Naive B cell (primary cell): ENCODE results near the gene ERCC1. TPM values are rescaled to one million over a fixed set of nuclear protein-coding genes. Genes with fewer than 3 reads are reported as not detected.
A peak's percentile ranks its signal among the peaks of the same experiment; 100 is the strongest.
"Not testable (repeated sequence)": the region's sequence is repeated elsewhere in the genome, so short reads cannot be mapped to it uniquely, and the experiment has no call there.

Source experiments
- ATAC-seq, 2 donors: fragments of 150-1000 bp; cut with Tn5 transposase; 2 replicates each; pipeline ENCODE4 v1.10.0; 2021; ENCODE audit warnings: low read depth in 2 of 2, mild to moderate bottlenecking in 2 of 2, moderate library complexity in 2 of 2
- DNase-seq: peaks from one replicate; pipeline ENCODE4 v3.0.0; 2022
- H3K27ac Mint-ChIP-seq, 6 donors: one replicate each; pipeline ENCODE4 v1.8.0; 2020 to 2022; ENCODE audit warnings: mild to moderate bottlenecking in 6 of 6, mixed read lengths in 6 of 6, moderate library complexity in 5 of 6, inconsistent platforms in 2 of 6
- H3K27me3 Mint-ChIP-seq, 3 donors: one replicate each; pipeline ENCODE4 v1.8.0; 2021 to 2022; ENCODE audit warnings: mixed read lengths in 3 of 3, mild to moderate bottlenecking in 1 of 3
- H3K36me3 Mint-ChIP-seq, 2 donors: one replicate each; pipeline ENCODE4 v1.8.0; 2020 to 2022; ENCODE audit warnings: mixed read lengths in 2 of 2, inconsistent platforms in 1 of 2, mild to moderate bottlenecking in 1 of 2
- H3K4me1 Mint-ChIP-seq, 3 donors: one replicate each; pipeline ENCODE4 v1.8.0; 2020 to 2022; ENCODE audit warnings: mixed read lengths in 3 of 3, inconsistent platforms in 1 of 3, mild to moderate bottlenecking in 1 of 3, moderate library complexity in 1 of 3
- H3K4me3 Mint-ChIP-seq, 8 donors: one replicate each; pipeline ENCODE4 v1.8.0; 2020 to 2022; ENCODE audit warnings: mild to moderate bottlenecking in 8 of 8, mixed read lengths in 8 of 8, moderate library complexity in 8 of 8, inconsistent platforms in 2 of 8
- H3K9me3 Mint-ChIP-seq, 7 donors: one replicate each; pipeline ENCODE4 v1.8.0; 2020 to 2022; ENCODE audit warnings: mixed read lengths in 7 of 7, mild to moderate bottlenecking in 5 of 7, inconsistent platforms in 2 of 7, moderate library complexity in 1 of 7
- polyA plus RNA-seq, 6 donors: library from polyadenylated mRNA; unstranded; fragments of 300-500 nt; fragmentation: Illumina TruSeq; gene quantifications; one replicate each; pipeline ENCODE4 v1.2.3, GENCODE V29; 2021; ENCODE audit warnings: low read depth in 6 of 6

ERCC1 gene
- polyA plus RNA-seq, 6 donors from 2014 or later = 40.0 to 91.4 (median 46.2) TPM

DNA sequence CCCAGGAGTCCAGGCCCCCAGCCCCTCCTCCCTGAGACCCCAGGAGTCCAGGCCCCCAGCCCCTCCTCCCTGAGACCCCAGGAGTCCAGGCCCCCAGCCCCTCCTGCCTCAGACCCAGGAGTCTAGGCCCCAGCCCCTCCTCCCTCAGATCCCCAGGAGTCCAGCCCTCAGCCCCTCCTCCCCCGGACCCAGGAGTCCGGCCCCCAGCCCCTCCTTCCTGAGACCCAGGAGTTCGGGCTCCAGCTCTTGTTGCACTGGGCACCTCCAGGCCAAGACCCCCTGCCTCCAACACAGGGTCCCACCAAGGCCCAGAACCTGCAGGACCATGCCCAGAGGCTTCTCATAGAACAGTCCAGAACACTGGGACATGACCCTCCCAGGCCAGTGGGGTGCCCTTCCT lies 3.8 kb downstream of the ERCC1 start:
- Mint-ChIP-seq H3K27ac (peak overlapping the region in 4 of 6 donors; percentile 51 to 91 (median 74)), H3K4me1 (peaks cover 58 to 65% (median 62%) of the 10 kb centered on the region in 3 donors), H3K27me3 (no peaks in the 10 kb centered on the region), H3K36me3 (peaks cover 0 to 15% of the 10 kb centered on the region in 2 donors), H3K9me3 (peaks cover 0 to 1% (median 0%) of the 10 kb centered on the region in 7 donors), H3K4me3 (peak overlapping the region in 7 of 8 donors; percentile 58 to 81 (median 76))
- ATAC-seq (no peak), DNase-seq (no peak)

DNA sequence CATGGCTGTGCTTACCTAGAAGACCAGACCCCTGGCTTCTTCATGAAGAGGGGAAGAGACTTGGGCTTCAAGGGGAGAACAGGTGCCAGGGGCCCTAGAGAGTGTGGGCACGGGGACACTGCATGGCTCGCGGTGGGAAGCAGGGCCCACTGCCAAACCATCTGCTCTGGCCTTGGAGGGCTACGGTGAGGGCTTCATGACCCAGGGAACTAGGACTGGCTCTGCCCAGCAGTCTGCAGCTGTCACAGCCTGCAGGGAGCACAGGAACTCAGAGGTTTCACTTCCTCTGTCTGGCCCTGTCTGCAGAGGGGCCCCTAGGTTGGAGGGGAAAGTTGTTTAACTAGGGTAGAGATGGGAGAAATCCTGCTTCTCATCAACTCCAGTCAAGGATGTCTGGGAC lies 4.3 kb downstream of the ERCC1 start:
- DNase-seq = peak; percentile 78
- peak overlapping the region; percentile 58 to 82 (median 74) for H3K4me3 Mint-ChIP-seq
- H3K27me3 Mint-ChIP-seq = no peaks in the 10 kb centered on the region
- ATAC-seq = peak; percentile 91 to 95
- H3K9me3 Mint-ChIP-seq = peaks cover 0 to 1% (median 0%) of the 10 kb centered on the region in 7 donors
- H3K27ac Mint-ChIP-seq = peak overlapping the region in 5 of 6 donors; percentile 49 to 95 (median 89)
- peaks cover 0 to 18% of the 10 kb centered on the region in 2 donors for H3K36me3 Mint-ChIP-seq
- H3K4me1 Mint-ChIP-seq = peaks cover 61 to 66% (median 61%) of the 10 kb centered on the region in 3 donors

DNA sequence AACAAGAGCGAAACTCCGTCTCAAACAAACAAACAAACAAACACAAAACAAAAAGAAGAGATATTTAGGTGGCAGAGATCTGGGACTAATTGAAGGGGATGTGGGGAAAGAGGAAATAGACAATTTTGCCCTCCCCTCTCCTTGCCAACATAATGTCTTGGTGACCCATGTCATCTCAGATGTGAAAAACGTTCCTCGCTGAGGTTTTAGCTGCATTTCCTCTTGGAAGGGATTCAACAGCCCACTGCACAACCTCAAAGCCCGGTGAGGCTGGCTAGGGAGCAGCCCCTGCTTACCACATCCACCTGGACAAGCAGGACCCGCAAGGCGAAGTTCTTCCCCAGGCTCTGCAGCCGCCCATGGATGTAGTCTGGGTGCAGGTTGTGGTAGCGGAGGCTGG lies 4.9 kb downstream of the ERCC1 start:
- H3K36me3 Mint-ChIP-seq = peaks cover 0 to 24% of the 10 kb centered on the region in 2 donors
- DNase-seq (no peak), ATAC-seq (no peak)
- H3K27me3 Mint-ChIP-seq = no peaks in the 10 kb centered on the region
- peak overlapping the region in 7 of 8 donors; percentile 11 to 82 (median 58) for H3K4me3 Mint-ChIP-seq
- peak overlapping the region in 5 of 6 donors; percentile 58 to 91 (median 81) for H3K27ac Mint-ChIP-seq
- H3K4me1 Mint-ChIP-seq = peaks cover 55 to 64% (median 59%) of the 10 kb centered on the region in 3 donors
- peaks cover 0 to 1% (median 0%) of the 10 kb centered on the region in 7 donors for H3K9me3 Mint-ChIP-seq

DNA sequence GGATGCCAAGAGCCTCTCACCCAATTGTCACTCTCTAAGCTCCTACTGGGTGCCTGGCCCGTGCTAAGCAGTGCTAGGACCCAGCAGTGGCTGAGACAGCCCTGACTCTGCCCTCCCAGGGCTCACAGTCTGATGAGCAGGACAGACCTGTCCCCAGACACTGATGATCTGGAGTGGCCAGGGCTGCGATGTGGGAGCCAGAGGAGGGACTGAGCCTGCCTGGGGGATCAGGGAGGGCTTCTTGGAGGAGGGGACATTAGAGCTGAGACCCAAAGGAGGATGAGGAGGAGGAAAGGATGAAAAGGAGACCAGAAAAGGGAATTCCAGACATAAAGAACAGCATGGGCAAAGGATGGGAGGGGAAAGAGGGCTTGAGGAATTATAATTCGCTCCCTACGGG lies 6.6 kb downstream of the ERCC1 start:
- Mint-ChIP-seq H3K27me3 (no peaks in the 10 kb centered on the region), H3K27ac (peak overlapping the region in 2 of 6 donors; percentile 47 to 78), H3K9me3 (no peaks in the 10 kb centered on the region), H3K4me1 (peaks cover 40 to 50% (median 42%) of the 10 kb centered on the region in 3 donors), H3K4me3 (no peak overlapping the region), H3K36me3 (peaks cover 0 to 24% of the 10 kb centered on the region in 2 donors)
- ATAC-seq (no peak), DNase-seq (no peak)

DNA sequence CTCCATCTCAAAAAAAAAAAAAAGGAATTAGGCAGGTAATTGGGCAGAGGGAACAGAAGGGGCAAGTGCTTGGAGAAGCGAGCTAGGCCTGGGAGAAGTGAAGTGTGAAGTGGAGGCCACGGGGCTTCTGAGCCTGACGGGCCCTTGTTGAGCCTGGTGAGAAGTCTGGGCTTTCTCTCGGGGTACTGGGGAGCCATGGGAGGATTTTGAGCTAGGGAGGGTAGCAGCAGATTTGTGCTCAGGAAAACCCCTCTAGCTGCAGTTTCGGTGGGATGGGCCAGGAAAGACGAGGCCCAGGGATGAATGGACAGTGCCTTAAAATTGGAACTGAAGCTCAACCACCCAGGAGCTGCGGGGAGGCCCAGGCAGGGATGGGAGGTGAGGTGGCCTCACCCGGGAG lies 9.2 kb downstream of the ERCC1 start:
- H3K36me3 Mint-ChIP-seq = peaks cover 0 to 20% of the 10 kb centered on the region in 2 donors
- ATAC-seq = no peak
- no peaks in the 10 kb centered on the region for H3K27me3 Mint-ChIP-seq
- no peak for DNase-seq
- no peak overlapping the region for H3K4me3 Mint-ChIP-seq
- H3K27ac Mint-ChIP-seq = peak overlapping the region in 2 of 6 donors; percentile 7 to 44
- H3K4me1 Mint-ChIP-seq = peaks cover 24 to 33% (median 29%) of the 10 kb centered on the region in 3 donors
- no peaks in the 10 kb centered on the region for H3K9me3 Mint-ChIP-seq

DNA sequence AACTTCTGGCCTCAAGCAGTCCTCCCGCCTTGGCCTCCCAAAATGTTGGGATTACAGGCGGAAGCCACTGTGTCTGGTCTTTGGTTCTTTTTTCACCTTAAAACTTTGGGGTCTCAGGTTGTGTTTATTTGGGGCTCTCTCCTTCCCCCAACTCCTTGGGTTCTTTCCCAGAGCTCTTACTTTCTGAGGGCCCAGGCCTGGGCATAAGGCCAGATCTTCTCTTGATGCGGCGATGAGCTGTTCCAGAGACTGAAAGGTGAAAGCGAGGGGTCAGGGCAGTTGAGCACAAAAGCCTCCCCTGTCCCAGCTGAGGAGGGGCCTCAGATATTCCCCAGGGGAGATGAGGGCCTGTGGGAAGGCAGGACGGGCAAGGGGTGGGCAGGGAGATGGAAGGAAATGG lies 10.2 kb downstream of the ERCC1 start:
- Mint-ChIP-seq H3K36me3 (peaks cover 0 to 20% of the 10 kb centered on the region in 2 donors), H3K9me3 (no peaks in the 10 kb centered on the region), H3K27ac (no peak overlapping the region), H3K4me1 (peaks cover 24 to 33% (median 29%) of the 10 kb centered on the region in 3 donors), H3K4me3 (no peak overlapping the region), H3K27me3 (no peaks in the 10 kb centered on the region)
- no peak for DNase-seq
- ATAC-seq = no peak

DNA sequence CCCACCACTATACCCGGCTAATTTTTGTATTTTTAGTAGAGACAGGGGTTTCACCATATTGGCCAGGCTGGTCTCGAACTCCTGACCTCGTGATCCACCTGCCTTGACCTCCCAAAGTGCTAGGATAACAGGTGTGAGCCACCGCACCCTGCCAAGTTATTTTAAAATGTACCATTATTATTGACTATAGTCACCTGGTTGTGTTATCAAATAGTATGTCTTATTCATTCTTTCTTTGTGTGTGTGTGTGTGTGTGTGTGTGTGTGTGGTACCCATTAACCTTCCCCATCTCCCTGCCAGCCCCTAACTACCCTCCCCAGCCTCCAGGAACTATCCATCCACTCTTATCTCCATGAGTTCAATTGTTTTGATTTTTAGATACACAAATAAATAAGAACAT lies 13.4 kb downstream of the ERCC1 start:
- DNase-seq, H3K9me3 Mint-ChIP-seq, H3K4me3 Mint-ChIP-seq, ATAC-seq, H3K27me3 Mint-ChIP-seq: not testable (repeated sequence)
- Mint-ChIP-seq H3K36me3 (peaks cover 0 to 13% of the 10 kb centered on the region in 2 donors), H3K4me1 (peaks cover 33 to 44% (median 42%) of the 10 kb centered on the region in 3 donors), H3K27ac (peak overlapping the region in 1 of 6 donors; percentile 82)

DNA sequence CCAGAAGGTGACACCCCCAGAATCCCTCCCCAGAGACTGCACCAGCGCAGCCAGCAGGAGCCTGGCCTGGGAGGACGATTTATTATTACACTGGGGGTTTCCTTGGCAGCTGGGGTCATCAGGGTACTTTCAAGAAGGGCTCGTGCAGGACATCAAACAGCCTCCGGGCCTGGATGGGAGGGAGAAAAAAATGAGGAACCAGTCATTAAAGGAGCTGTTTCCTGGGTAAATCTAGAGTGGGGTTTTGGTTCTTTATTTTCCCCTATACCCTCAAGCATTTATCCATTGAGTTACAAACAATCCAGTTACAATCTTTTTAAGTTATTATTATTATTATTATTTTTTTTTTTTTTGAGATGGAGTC lies 14.2 kb downstream of the ERCC1 start:
- H3K27me3 Mint-ChIP-seq = peaks cover 4 to 9% (median 5%) of the 10 kb centered on the region in 3 donors
- peak overlapping the region in 2 of 6 donors; percentile 4 to 62 for H3K27ac Mint-ChIP-seq
- H3K4me1 Mint-ChIP-seq = peaks cover 40 to 52% (median 50%) of the 10 kb centered on the region in 3 donors
- ATAC-seq (no peak), DNase-seq (no peak)
- H3K9me3 Mint-ChIP-seq = no peaks in the 10 kb centered on the region
- H3K36me3 Mint-ChIP-seq = peaks cover 0 to 11% of the 10 kb centered on the region in 2 donors
- H3K4me3 Mint-ChIP-seq = peak overlapping the region in 1 of 8 donors; percentile 82

DNA sequence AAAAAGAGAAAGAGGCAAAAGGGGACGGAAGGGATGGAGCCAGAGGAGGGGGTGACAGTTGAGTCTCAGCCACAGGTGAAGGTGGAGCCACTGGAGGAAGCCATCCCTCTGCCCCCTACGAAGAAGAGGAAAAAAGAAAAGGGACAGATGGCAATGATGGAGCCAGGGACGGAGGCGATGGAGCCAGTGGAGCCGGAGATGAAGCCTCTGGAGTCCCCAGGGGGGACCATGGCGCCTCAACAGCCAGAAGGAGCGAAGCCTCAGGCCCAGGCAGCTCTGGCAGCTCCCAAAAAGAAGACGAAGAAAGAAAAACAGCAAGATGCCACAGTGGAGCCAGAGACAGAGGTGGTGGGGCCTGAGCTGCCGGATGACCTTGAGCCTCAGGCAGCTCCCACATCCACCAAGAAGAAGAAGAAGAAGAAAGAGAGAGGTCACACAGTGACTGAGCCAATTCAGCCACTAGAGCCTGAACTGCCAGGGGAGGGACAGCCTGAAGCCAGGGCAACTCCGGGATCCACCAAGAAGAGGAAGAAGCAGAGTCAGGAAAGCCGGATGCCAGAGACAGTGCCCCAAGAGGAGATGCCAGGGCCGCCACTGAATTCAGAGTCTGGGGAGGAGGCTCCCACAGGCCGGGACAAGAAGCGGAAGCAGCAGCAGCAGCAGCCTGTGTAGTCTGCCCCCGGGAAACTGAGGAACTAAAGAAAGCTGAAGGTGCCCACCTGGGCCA lies 14.7 kb downstream of the ERCC1 start:
- H3K36me3 Mint-ChIP-seq = peaks cover 0 to 6% of the 10 kb centered on the region in 2 donors
- peak overlapping the region; percentile 4 to 90 (median 68) for H3K27ac Mint-ChIP-seq
- peaks cover 7 to 15% (median 10%) of the 10 kb centered on the region in 3 donors for H3K27me3 Mint-ChIP-seq
- peak overlapping the region in 1 of 8 donors; percentile 82 for H3K4me3 Mint-ChIP-seq
- no peak for DNase-seq
- no peak for ATAC-seq
- no peaks in the 10 kb centered on the region for H3K9me3 Mint-ChIP-seq
- peaks cover 41 to 57% (median 50%) of the 10 kb centered on the region in 3 donors for H3K4me1 Mint-ChIP-seq

DNA sequence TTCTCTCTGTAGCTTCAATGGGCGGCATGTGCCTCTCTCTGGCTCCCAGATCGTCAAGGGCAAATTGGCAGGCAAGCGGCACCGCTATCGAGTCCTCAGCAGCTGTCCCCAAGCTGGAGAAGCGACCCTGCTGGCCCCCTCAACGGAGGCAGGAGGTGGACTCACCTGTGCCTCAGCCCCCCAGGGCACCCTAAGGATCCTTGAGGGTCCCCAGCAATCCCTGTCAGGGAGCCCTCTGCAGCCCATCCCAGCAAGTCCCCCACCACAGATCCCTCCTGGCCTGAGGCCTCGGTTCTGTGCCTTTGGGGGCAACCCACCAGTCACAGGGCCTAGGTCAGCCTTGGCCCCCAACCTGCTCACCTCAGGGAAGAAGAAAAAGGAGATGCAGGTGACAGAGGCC lies 15.6 kb downstream of the ERCC1 start:
- no peaks in the 10 kb centered on the region for H3K9me3 Mint-ChIP-seq
- DNase-seq (no peak), ATAC-seq (no peak)
- H3K27me3 Mint-ChIP-seq = peaks cover 15 to 24% (median 17%) of the 10 kb centered on the region in 3 donors
- peak overlapping the region in 1 of 6 donors; percentile 74 for H3K27ac Mint-ChIP-seq
- H3K36me3 Mint-ChIP-seq = no peaks in the 10 kb centered on the region
- H3K4me3 Mint-ChIP-seq = peak overlapping the region in 7 of 8 donors; percentile 1 to 92 (median 61)
- H3K4me1 Mint-ChIP-seq = peaks cover 45 to 63% (median 56%) of the 10 kb centered on the region in 3 donors

DNA sequence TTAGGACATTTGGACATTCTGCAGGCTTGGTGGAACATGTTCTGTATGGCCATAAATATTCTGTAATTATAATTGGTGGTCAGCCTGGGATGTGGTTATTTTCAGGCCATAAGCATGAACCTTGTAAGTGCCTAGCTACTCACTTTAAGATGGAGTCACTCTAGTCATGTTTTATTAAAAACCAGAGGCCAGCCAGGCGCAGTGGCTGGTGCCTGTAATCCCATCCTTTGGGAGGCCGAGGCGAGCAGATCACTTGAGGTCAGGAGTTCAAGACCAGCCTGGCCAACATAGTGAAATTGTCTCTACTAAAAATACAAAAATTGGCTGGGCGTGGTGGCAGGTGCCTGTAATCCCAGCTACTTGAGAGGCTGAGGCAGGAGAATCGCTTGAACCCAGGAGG lies 16.1 kb downstream of the ERCC1 start:
- H3K4me1 Mint-ChIP-seq = peaks cover 45 to 64% (median 56%) of the 10 kb centered on the region in 3 donors
- peaks cover 17 to 29% (median 18%) of the 10 kb centered on the region in 3 donors for H3K27me3 Mint-ChIP-seq
- H3K27ac Mint-ChIP-seq = peak overlapping the region in 1 of 6 donors; percentile 15
- not testable (repeated sequence) for H3K36me3 Mint-ChIP-seq, ATAC-seq, DNase-seq, H3K9me3 Mint-ChIP-seq
- H3K4me3 Mint-ChIP-seq = peak overlapping the region in 6 of 8 donors; percentile 1 to 92 (median 48)

DNA sequence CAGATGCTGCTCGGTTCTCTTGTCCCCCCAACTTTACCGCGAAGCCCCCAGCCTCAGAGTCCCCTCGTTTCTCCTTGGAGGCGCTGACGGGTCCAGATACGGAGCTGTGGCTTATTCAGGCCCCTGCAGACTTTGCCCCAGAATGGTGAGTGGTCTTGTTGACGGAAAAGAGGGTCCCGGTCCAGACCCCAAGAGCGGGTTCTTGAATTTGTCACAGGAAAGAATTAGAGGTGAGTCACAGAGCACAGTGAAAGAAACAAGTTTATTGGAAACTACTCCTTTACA lies 16.7 kb downstream of the ERCC1 start:
- peaks cover 17 to 29% (median 18%) of the 10 kb centered on the region in 3 donors for H3K27me3 Mint-ChIP-seq
- H3K27ac Mint-ChIP-seq = peak overlapping the region in 3 of 6 donors; percentile 5 to 98 (median 91)
- H3K4me3 Mint-ChIP-seq = peak overlapping the region; percentile 90 to 99 (median 96)
- DNase-seq = no peak
- no peaks in the 10 kb centered on the region for H3K36me3 Mint-ChIP-seq
- no peak for ATAC-seq
- H3K9me3 Mint-ChIP-seq = no peaks in the 10 kb centered on the region
- peaks cover 45 to 67% (median 56%) of the 10 kb centered on the region in 3 donors for H3K4me1 Mint-ChIP-seq

DNA sequence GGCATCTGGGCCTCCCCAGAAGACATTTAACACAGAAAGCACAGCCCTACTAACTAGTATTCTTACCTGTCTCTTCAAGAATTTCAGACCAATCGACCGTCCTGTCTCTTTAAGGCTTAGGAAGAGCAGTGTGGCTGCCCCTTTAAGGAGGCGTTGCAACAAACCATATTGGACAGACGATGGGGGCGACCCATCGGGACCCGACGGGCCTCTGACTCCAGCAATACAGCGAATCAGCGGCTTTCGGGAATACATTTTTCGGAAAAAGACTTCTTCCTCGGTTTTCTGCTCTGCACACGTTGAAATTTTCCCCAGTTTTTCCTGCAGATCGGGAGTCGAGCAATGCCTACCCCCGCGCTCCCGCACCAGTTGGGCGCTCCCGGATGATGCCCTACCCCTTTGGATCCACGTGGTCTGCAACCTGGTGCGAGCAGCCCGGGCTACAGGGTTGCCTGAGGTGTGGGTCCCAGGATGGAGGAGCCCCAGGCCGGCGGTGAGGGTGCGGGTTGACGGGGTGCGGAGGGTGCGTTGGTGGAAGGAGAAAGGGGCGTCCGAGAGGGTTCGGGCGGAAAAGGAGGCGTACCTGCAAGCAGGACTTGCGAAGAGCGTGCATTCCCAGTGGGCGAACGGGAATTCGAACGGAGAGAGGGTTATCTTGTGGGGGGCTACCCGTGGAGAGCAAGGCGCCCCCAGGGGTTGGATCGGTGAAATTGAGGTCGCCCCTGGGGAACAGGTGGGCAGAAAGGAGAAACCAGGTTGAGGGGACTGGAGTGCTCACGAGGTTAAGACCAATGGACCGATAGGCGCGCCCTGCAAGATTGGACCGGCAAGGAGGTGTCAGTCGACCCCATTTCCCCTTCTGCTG lies 17.3 kb downstream of the ERCC1 start, which contains the start of gene POLR1G:
POLR1G (plus strand) TSS at position 419 of the 865 bp plus-strand sequence; CDS start at position 472, 53 bp downstream.
- H3K36me3 Mint-ChIP-seq = no peaks in the 10 kb centered on the region
- peak within 1 kb of the TSS; percentile 90 to 99 (median 96) for H3K4me3 Mint-ChIP-seq
- H3K27ac Mint-ChIP-seq = peak within 1 kb of the TSS; percentile 91 to 98 (median 95)
- H3K9me3 Mint-ChIP-seq = no peaks in the 10 kb centered on the region
- H3K4me1 Mint-ChIP-seq = peaks cover 45 to 67% (median 56%) of the 10 kb centered on the region in 3 donors
- ATAC-seq (peak; percentile 74 to 77), DNase-seq (peak; percentile 85)
- peaks cover 17 to 29% (median 18%) of the 10 kb centered on the region in 3 donors for H3K27me3 Mint-ChIP-seq
